SK-N-SH treated with all-trans-retinoic acid at 6 μM for 48 hours (cell line): ENCODE results near the gene SLC19A1.

Source experiments
- ATAC-seq: fragments of 200-7000 bp; cut with Tn5 transposase; 3 replicates; pipeline ENCODE4 v1.9.1; 2020; ENCODE audit warnings: mild to moderate bottlenecking, moderate library complexity
- ARNTL ChIP-seq: fragments of 450-650 bp; formaldehyde crosslinking; IDR thresholded peaks from 2 replicates; pipeline ENCODE4 v1.5.0; 2020; ENCODE audit warnings: low read depth, mild to moderate bottlenecking, moderate library complexity, borderline replicate concordance
- BACH2 ChIP-seq: fragments of 250-450 bp; sonication (Bioruptor Pico); IDR thresholded peaks from 2 replicates; pipeline ENCODE4 v1.9.0; 2021; ENCODE audit warnings: mild to moderate bottlenecking, borderline replicate concordance
- CREB5 ChIP-seq: fragments of 250-450 bp; sonication (Bioruptor Pico); IDR thresholded peaks from 2 replicates; pipeline ENCODE4 v1.5.1; 2020; ENCODE audit warnings: low read depth, mild to moderate bottlenecking, moderate library complexity
- CSDC2 ChIP-seq: fragments of 250-450 bp; sonication (Bioruptor Pico); IDR thresholded peaks from 2 replicates; pipeline ENCODE4 v1.5.0; 2020; ENCODE audit warnings: mild to moderate bottlenecking, moderate library complexity
- CSRNP3 ChIP-seq: fragments of 250-450 bp; sonication (Bioruptor Pico); IDR thresholded peaks from 2 replicates; pipeline ENCODE4 v1.5.1; 2021; ENCODE audit warnings: mild to moderate bottlenecking, moderate library complexity
- GLIS3 ChIP-seq: fragments of 250-450 bp; sonication (Bioruptor Pico); IDR thresholded peaks from 2 replicates; pipeline ENCODE4 v1.5.0; 2020; ENCODE audit warnings: mild to moderate bottlenecking, moderate library complexity
- ISL1 ChIP-seq: fragments of 250-450 bp; sonication (Bioruptor Pico); IDR thresholded peaks from 2 replicates; pipeline ENCODE4 v2.1.2; 2022; ENCODE audit warnings: mild to moderate bottlenecking, moderate library complexity
- OSR1 ChIP-seq: fragments of 250-450 bp; sonication (Bioruptor Pico); IDR thresholded peaks from 2 replicates; pipeline ENCODE4 v1.8.0; 2022; ENCODE audit warnings: moderate library complexity, mild to moderate bottlenecking, inconsistent platforms
- PATZ1 ChIP-seq: fragments of 250-450 bp; sonication (Bioruptor Pico); IDR thresholded peaks from 2 replicates; pipeline ENCODE4 v1.8.0; 2020; ENCODE audit warnings: mild to moderate bottlenecking, moderate library complexity, borderline replicate concordance
- PPARA ChIP-seq: fragments of 250-450 bp; sonication (Bioruptor Pico); IDR thresholded peaks from 2 replicates; pipeline ENCODE4 v1.5.0; 2020; ENCODE audit warnings: mild to moderate bottlenecking, borderline replicate concordance
- RARB ChIP-seq: fragments of 250-450 bp; sonication (Bioruptor Pico); IDR thresholded peaks from 2 replicates; pipeline ENCODE4 v1.8.0; 2021; ENCODE audit warnings: mild to moderate bottlenecking, moderate library complexity
- SNAI2 ChIP-seq: fragments of 250-450 bp; sonication (Bioruptor Pico); IDR thresholded peaks from 2 replicates; pipeline ENCODE4 v1.5.0; 2020; ENCODE audit warnings: mild to moderate bottlenecking, moderate library complexity
- TSHZ2 ChIP-seq: fragments of 250-450 bp; sonication (Bioruptor Pico); IDR thresholded peaks from 2 replicates; pipeline ENCODE4 v1.5.0; 2020; ENCODE audit warnings: mild to moderate bottlenecking, moderate library complexity
- ZC3H10 ChIP-seq: fragments of 250-450 bp; sonication (Bioruptor Pico); IDR thresholded peaks from 2 replicates; pipeline ENCODE4 v1.5.1; 2021; ENCODE audit warnings: mild to moderate bottlenecking, moderate library complexity
- ZFP3 ChIP-seq: fragments of 250-450 bp; sonication (Bioruptor Pico); IDR thresholded peaks from 2 replicates; pipeline ENCODE4 v1.5.0; 2020; ENCODE audit warnings: mild to moderate bottlenecking, moderate library complexity
- ZFP30 ChIP-seq: fragments of 450-650 bp; formaldehyde crosslinking; IDR thresholded peaks from 2 replicates; pipeline ENCODE4 v1.5.0; 2022; ENCODE audit warnings: mild to moderate bottlenecking, moderate library complexity
- ZNF565 ChIP-seq: fragments of 450-650 bp; formaldehyde crosslinking; conservative IDR thresholded peaks from 2 replicates; pipeline ENCODE4 v1.5.0; 2020; ENCODE audit warnings: low read depth, mild to moderate bottlenecking, moderate library complexity
- ZNF70 ChIP-seq: fragments of 450-650 bp; formaldehyde crosslinking; IDR thresholded peaks from 2 replicates; pipeline ENCODE4 v1.5.0; 2020; ENCODE audit warnings: mild to moderate bottlenecking, moderate library complexity
- ZNF8 ChIP-seq: fragments of 450-650 bp; formaldehyde crosslinking; IDR thresholded peaks from 2 replicates; pipeline ENCODE4 v1.5.0; 2020; ENCODE audit warnings: mild to moderate bottlenecking, moderate library complexity

Gene SLC19A1

GRCh38 chr21:45488931-45489721 is 53.1 kb downstream of the SLC19A1 start:
- no peak for ATAC-seq
- no peak for TF ChIP-seq CREB5
- no peak for TF ChIP-seq ZC3H10 (CRISPR knock-in tag)

GRCh38 chr21:45487891-45488600 is 54.2 kb downstream of the SLC19A1 start:
- no peak; the same call in 2 of the 3 replicates for ATAC-seq
- TF ChIP-seq ARNTL (CRISPR knock-in tag) (no peak), OSR1 (no peak), ZNF70 (CRISPR knock-in tag) (no peak), CSDC2 (CRISPR knock-in tag) (no peak), PPARA (CRISPR knock-in tag) (no peak), CSRNP3 (no peak), ISL1 (CRISPR knock-in tag) (no peak), GLIS3 (no peak), TSHZ2 (no peak), ZC3H10 (CRISPR knock-in tag) (no peak), RARB (CRISPR knock-in tag) (no peak), ZFP30 (CRISPR knock-in tag) (no peak), PATZ1 (no peak)

GRCh38 chr21:45487161-45487806 is 55.0 kb downstream of the SLC19A1 start:
- ATAC-seq: no peak
- TF ChIP-seq ZNF70 (CRISPR knock-in tag) (no peak), ZNF8 (no peak), ARNTL (CRISPR knock-in tag) (no peak), ZNF565 (CRISPR knock-in tag) (no peak), CSDC2 (CRISPR knock-in tag) (no peak), BACH2 (CRISPR knock-in tag) (no peak), CSRNP3 (no peak), SNAI2 (CRISPR knock-in tag) (no peak), ISL1 (CRISPR knock-in tag) (no peak), ZC3H10 (CRISPR knock-in tag) (no peak), ZFP3 (CRISPR knock-in tag) (no peak), PATZ1 (no peak), TSHZ2 (no peak)
